Left ventricle myocardium inferior (tissue), 1 donor: ENCODE measurements around the gene ENO2. TPM values are rescaled to one million over a fixed set of nuclear protein-coding genes. Genes with fewer than 3 reads are reported as not detected.

Source experiments
- DNase-seq: peaks from one replicate; pipeline ENCODE4 v3.0.0-alpha.2; 2020
- H3K27ac ChIP-seq: fragments of 200-600 bp; replicated peaks from 2 replicates; pipeline ENCODE4 v1.8.0; 2021
- H3K27me3 ChIP-seq: fragments of 200-600 bp; 2 replicates; pipeline ENCODE4 v1.8.0; 2021; ENCODE audit warnings: low read depth
- H3K36me3 ChIP-seq: fragments of 200-600 bp; 2 replicates; pipeline ENCODE4 v1.8.0; 2021
- H3K4me1 ChIP-seq: fragments of 200-600 bp; 2 replicates; pipeline ENCODE4 v1.8.0; 2021
- H3K4me3 ChIP-seq: fragments of 200-600 bp; 2 replicates; pipeline ENCODE4 v1.8.0; 2021; ENCODE audit warnings: mild to moderate bottlenecking, moderate library complexity
- H3K9me3 ChIP-seq: fragments of 200-600 bp; replicated peaks from 2 replicates; pipeline ENCODE4 v1.8.0; 2021
- intact Hi-C: fragments of 100-400 bp; cut with micrococcal nuclease; formaldehyde crosslinking; loops from one replicate; pipeline ENCODE4 v1.11.0; 2022
- total RNA-seq: library from RNA; stranded (reverse); fragmentation: NEBNext Ultra II Directional; extraction: Animal tissue kit (Norgen Biotek cat#: 25700); gene quantifications from one replicate; pipeline ENCODE4 v1.2.1, GENCODE V29; 2021
- TF ChIP-seq, protein P1 (sequence below): fragments of 200-600 bp; IDR thresholded peaks from 2 replicates; pipeline ENCODE4 v1.8.0; 2021; ENCODE audit warnings: antibody characterized with exemption, mild to moderate bottlenecking, borderline replicate concordance
- donor health status: DM: no; HTN: yes; CAD: no; lungs with severe emphysema.

The ENO2 gene
- total RNA-seq, 1 donor from 2014 or later: 14.8 TPM

DNA sequence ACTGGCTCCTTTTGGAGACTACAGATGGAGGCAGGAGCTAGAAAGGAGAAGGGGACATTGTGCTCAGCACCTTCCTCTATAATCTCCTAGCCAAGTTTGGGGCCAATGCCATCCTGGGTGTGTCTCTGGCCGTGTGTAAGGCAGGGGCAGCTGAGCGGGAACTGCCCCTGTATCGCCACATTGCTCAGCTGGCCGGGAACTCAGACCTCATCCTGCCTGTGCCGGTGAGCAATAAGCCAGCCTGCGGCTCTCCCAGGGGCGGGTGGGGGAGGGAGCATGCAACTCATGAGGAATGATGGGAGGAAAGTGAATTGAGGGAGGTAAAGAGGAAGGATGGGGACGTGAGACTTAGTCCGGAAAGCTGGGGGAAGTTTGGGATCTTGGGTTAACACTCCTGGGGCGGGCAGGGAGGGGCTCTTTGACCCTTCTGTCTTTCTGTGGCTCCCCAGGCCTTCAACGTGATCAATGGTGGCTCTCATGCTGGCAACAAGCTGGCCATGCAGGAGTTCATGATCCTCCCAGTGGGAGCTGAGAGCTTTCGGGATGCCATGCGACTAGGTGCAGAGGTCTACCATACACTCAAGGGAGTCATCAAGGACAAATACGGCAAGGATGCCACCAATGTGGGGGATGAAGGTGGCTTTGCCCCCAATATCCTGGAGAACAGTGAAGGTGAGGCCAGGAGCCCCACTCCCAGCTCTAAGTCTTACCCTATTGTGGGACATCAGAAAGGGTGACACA lies 3.3 kb downstream of the ENO2 start:
- Histone ChIP-seq H3K4me1 (peaks cover 24% of the 10 kb centered on the region), H3K36me3 (no peaks in the 10 kb centered on the region), H3K9me3 (no peaks in the 10 kb centered on the region), H3K27ac (no peak overlapping the region), H3K27me3 (no peaks in the 10 kb centered on the region), H3K4me3 (no peak overlapping the region)
- intact Hi-C loops: no loop called here
- DNase-seq: no peak
- TF ChIP-seq, protein P1, sequence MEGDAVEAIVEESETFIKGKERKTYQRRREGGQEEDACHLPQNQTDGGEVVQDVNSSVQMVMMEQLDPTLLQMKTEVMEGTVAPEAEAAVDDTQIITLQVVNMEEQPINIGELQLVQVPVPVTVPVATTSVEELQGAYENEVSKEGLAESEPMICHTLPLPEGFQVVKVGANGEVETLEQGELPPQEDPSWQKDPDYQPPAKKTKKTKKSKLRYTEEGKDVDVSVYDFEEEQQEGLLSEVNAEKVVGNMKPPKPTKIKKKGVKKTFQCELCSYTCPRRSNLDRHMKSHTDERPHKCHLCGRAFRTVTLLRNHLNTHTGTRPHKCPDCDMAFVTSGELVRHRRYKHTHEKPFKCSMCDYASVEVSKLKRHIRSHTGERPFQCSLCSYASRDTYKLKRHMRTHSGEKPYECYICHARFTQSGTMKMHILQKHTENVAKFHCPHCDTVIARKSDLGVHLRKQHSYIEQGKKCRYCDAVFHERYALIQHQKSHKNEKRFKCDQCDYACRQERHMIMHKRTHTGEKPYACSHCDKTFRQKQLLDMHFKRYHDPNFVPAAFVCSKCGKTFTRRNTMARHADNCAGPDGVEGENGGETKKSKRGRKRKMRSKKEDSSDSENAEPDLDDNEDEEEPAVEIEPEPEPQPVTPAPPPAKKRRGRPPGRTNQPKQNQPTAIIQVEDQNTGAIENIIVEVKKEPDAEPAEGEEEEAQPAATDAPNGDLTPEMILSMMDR: no peak

DNA sequence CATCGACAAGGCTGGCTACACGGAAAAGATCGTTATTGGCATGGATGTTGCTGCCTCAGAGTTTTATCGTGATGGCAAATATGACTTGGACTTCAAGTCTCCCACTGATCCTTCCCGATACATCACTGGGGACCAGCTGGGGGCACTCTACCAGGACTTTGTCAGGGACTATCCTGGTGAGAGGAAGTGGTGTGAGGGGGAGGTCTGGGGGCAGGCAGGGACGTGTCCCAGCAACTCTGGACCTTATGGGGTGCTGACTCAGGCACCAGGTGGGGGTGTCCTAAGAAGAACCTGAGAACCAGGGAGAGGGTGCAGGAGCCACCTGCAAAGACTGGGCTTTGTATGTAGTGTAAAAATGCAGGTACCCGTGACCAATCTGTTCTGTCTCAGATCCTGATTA lies 5.2 kb downstream of the ENO2 start:
- Histone ChIP-seq H3K27me3 (no peaks in the 10 kb centered on the region), H3K4me1 (peaks cover 21% of the 10 kb centered on the region), H3K27ac (no peak overlapping the region), H3K4me3 (no peak overlapping the region), H3K36me3 (no peaks in the 10 kb centered on the region), H3K9me3 (no peaks in the 10 kb centered on the region)
- TF ChIP-seq, protein P1: no peak
- no peak for DNase-seq
- intact Hi-C loops: no loop called here

DNA sequence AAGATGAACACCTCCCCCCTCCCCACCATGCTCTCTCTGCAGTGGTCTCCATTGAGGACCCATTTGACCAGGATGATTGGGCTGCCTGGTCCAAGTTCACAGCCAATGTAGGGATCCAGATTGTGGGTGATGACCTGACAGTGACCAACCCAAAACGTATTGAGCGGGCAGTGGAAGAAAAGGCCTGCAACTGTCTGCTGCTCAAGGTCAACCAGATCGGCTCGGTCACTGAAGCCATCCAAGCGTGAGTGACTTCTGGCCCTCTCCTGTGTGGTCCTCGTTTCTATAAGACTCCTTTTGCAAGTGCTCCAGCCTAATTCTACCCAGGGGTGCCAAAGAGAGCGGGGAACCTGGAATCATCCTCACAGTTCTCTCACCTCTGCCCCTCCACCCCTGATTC lies 7.2 kb downstream of the ENO2 start:
- Histone ChIP-seq H3K36me3 (no peaks in the 10 kb centered on the region), H3K27ac (no peak overlapping the region), H3K27me3 (no peaks in the 10 kb centered on the region), H3K9me3 (no peaks in the 10 kb centered on the region), H3K4me1 (peaks cover 27% of the 10 kb centered on the region), H3K4me3 (no peak overlapping the region)
- DNase-seq: no peak
- intact Hi-C loops: no loop called here
- TF ChIP-seq, protein P1: no peak

GRCh38 chr12:6921996-6922946 lies 7.9 kb downstream of the ENO2 start:
- peaks cover 34% of the 10 kb centered on the region for H3K4me1 ChIP-seq
- TF ChIP-seq, protein P1: no peak
- no peaks in the 10 kb centered on the region for H3K9me3 ChIP-seq
- intact Hi-C loops: no loop called here
- DNase-seq: no peak
- H3K4me3 ChIP-seq: no peak overlapping the region
- no peaks in the 10 kb centered on the region for H3K36me3 ChIP-seq
- H3K27me3 ChIP-seq: no peaks in the 10 kb centered on the region
- H3K27ac ChIP-seq: no peak overlapping the region

DNA sequence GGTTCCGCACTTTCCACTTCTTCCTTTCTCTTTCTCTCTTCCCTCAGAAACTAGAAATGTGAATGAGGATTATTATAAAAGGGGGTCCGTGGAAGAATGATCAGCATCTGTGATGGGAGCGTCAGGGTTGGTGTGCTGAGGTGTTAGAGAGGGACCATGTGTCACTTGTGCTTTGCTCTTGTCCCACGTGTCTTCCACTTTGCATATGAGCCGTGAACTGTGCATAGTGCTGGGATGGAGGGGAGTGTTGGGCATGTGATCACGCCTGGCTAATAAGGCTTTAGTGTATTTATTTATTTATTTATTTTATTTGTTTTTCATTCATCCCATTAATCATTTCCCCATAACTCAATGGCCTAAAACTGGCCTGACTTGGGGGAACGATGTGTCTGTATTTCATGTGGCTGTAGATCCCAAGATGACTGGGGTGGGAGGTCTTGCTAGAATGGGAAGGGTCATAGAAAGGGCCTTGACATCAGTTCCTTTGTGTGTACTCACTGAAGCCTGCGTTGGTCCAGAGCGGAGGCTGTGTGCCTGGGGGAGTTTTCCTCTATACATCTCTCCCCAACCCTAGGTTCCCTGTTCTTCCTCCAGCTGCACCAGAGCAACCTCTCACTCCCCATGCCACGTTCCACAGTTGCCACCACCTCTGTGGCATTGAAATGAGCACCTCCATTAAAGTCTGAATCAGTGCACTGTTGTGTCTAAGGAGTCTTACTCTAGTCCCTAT lies 8.8 kb downstream of the ENO2 start:
- Histone ChIP-seq H3K27me3 (no peaks in the 10 kb centered on the region), H3K4me3 (no peak overlapping the region), H3K4me1 (peaks cover 37% of the 10 kb centered on the region), H3K36me3 (no peaks in the 10 kb centered on the region), H3K27ac (no peak overlapping the region), H3K9me3 (no peaks in the 10 kb centered on the region)
- DNase-seq: no peak
- intact Hi-C loops: no loop called here
- TF ChIP-seq, protein P1: no peak
